B cell (primary cell): Measurements from ENCODE around the gene DIPK1B. TPM values are rescaled to one million over a fixed set of nuclear protein-coding genes. Genes with fewer than 3 reads are reported as not detected.

Experiments used
- ATAC-seq: fragments of 200-7000 bp; cut with Tn5 transposase; one replicate; pipeline ENCODE4 v1.10.0; 2021; ENCODE audit warnings: low read depth, mild to moderate bottlenecking, moderate number of reproducible peaks, moderate library complexity
- CTCF ChIA-PET: fragments of 350-600 bp; sonication (Branson Sonifier 250); formaldehyde crosslinking; loops from one replicate; lab custom pipeline; 2021; ENCODE audit warnings: antibody characterized with exemption, inconsistent platforms; lab: Charles Lee
- POLR2A ChIA-PET: fragments of 350-600 bp; sonication (Branson Sonifier 250); formaldehyde crosslinking; loops from one replicate; lab custom pipeline; 2021; ENCODE audit warnings: antibody characterized with exemption; lab: Charles Lee
- DNase-seq: peaks from one replicate; pipeline ENCODE4 v3.0.0; 2013
- H2AFZ ChIP-seq: 2 replicates; pipeline ENCODE4 v1.6.1; 2012; ENCODE audit warnings: mild to moderate bottlenecking, low read depth, low read length; ENCODE audit not compliant: insufficient read depth, poor library complexity, severe bottlenecking
- H3K27ac ChIP-seq, 2 donors: 1 replicate in 1 of 2; 2 replicates in 1 of 2; pipeline ENCODE4 v1.5.1; 2012 to 2013; ENCODE audit warnings: low read length in 2 of 2, mild to moderate bottlenecking in 2 of 2, moderate library complexity in 1 of 2
- H3K27me3 ChIP-seq, 4 experiments: fragments of 200-600 bp in 1 of 4; sonication (generic) in 1 of 4; replicated peaks in 1 of 4; 1 replicate in 2 of 4; 2 replicates in 2 of 4; pipeline versions ENCODE4 v1.6.1 to v1.7.0; 2013 to 2016; ENCODE audit warnings: low read length in 3 of 4, mild to moderate bottlenecking in 2 of 4, mixed read lengths in 1 of 4, moderate library complexity in 1 of 4; ENCODE audit not compliant: insufficient read depth in 4 of 4, control insufficient read depth in 3 of 4; ENCODE audit errors: control extremely low read depth in 1 of 4
- H3K36me3 ChIP-seq, 2 experiments: replicated peaks in 1 of 2; 1 replicate in 1 of 2; 2 replicates in 1 of 2; pipeline versions ENCODE4 v1.6.1 to v1.7.1; 2013; ENCODE audit warnings: low read length in 1 of 2; ENCODE audit not compliant: insufficient read depth in 2 of 2, control insufficient read depth in 1 of 2; ENCODE audit errors: control extremely low read depth in 1 of 2, extremely low read depth in 1 of 2
- H3K4me1 ChIP-seq, 2 donors: fragments of 200-600 bp in 1 of 2; sonication (generic) in 1 of 2; 1 replicate in 1 of 2; 2 replicates in 1 of 2; pipeline versions ENCODE4 v1.5.1 to v1.6.1; 2013 to 2017; ENCODE audit warnings: low read length in 2 of 2; ENCODE audit not compliant: control insufficient read depth in 2 of 2, insufficient read depth in 2 of 2
- H3K4me2 ChIP-seq: replicated peaks from 2 replicates; pipeline ENCODE3; 2012; ENCODE audit warnings: mild to moderate bottlenecking, low read depth, low read length; ENCODE audit not compliant: poor library complexity, severe bottlenecking
- H3K4me3 ChIP-seq, 5 experiments: fragments of 200-600 bp in 1 of 5; sonication (generic) in 1 of 5; 1 replicate in 3 of 5; 2 replicates in 2 of 5; pipeline versions ENCODE4 v1.5.1 to v1.7.0; 2011 to 2016; ENCODE audit warnings: low read length in 4 of 5, mild to moderate bottlenecking in 4 of 5, low read depth in 2 of 5, control low read depth in 1 of 5, moderate library complexity in 1 of 5; ENCODE audit not compliant: insufficient read depth in 1 of 5; ENCODE audit errors: control extremely low read depth in 1 of 5, extremely low read depth in 1 of 5
- H3K79me2 ChIP-seq: fragments of 200-600 bp; sonication (generic); one replicate; pipeline ENCODE4 v1.6.0; 2016; ENCODE audit warnings: low read length; ENCODE audit not compliant: control insufficient read depth, insufficient read depth
- H3K9ac ChIP-seq: fragments of 200-600 bp; sonication (generic); 2 replicates; pipeline ENCODE4 v1.6.1; 2017; ENCODE audit warnings: mild to moderate bottlenecking, low read length, moderate library complexity
- H3K9me3 ChIP-seq, 3 donors: one replicate each; pipeline versions ENCODE4 v1.6.1 to v1.7.1; 2013; ENCODE audit warnings: low read length in 2 of 3; ENCODE audit not compliant: control insufficient read depth in 2 of 3, insufficient read depth in 1 of 3; ENCODE audit errors: control extremely low read depth in 1 of 3
- H4K20me1 ChIP-seq: 2 replicates; pipeline ENCODE4 v1.6.0; 2012; ENCODE audit warnings: mild to moderate bottlenecking, low read length; ENCODE audit not compliant: insufficient read depth, control insufficient read depth, poor library complexity, severe bottlenecking
- H3K27ac Mint-ChIP-seq: one replicate; pipeline ENCODE4 v1.8.0; 2021; ENCODE audit warnings: mixed read lengths
- H3K27me3 Mint-ChIP-seq: one replicate; pipeline ENCODE4 v1.8.0; 2021; ENCODE audit warnings: mixed read lengths
- H3K4me1 Mint-ChIP-seq: one replicate; pipeline ENCODE4 v1.8.0; 2021; ENCODE audit warnings: mixed read lengths
- H3K4me3 Mint-ChIP-seq: one replicate; pipeline ENCODE4 v1.8.0; 2021; ENCODE audit warnings: mixed read lengths
- H3K9me3 Mint-ChIP-seq: one replicate; pipeline ENCODE4 v1.8.0; 2022; ENCODE audit warnings: mixed read lengths; ENCODE audit not compliant: insufficient read depth
- EZH2 ChIP-seq: IDR thresholded peaks from 2 replicates; pipeline ENCODE4 v1.6.1; 2012; ENCODE audit warnings: borderline replicate concordance, low read depth, mild to moderate bottlenecking, moderate library complexity, low read length; ENCODE audit not compliant: insufficient read depth, poor library complexity, severe bottlenecking
- WGBS: methylation state at CpG from one replicate; pipeline ENCODE4 v1.1.5; 2013; ENCODE audit warnings: missing lambda C conversion rate; ENCODE audit not compliant: insufficient coverage; 5-methylcytosine and 5-hydroxymethylcytosine counted together
- intact Hi-C: fragments of 100-400 bp; cut with micrococcal nuclease; formaldehyde crosslinking; loops from one replicate; pipeline ENCODE4 v1.10.0; 2022
- polyA plus RNA-seq: library from polyadenylated mRNA; depleted of rRNA; stranded (reverse); fragments of >200 nt; gene quantifications from 2 replicates; pipeline ENCODE4 v1.2.3, GENCODE V29; 2012
- total RNA-seq, 2 donors: library from RNA; stranded (reverse); fragments of 120-200 nt in 1 of 2; gene quantifications; 1 replicate in 1 of 2; 2 replicates in 1 of 2; pipeline versions ENCODE4 v1.2.3 to v1.2.4, GENCODE V29; 2013 to 2022
- TF ChIP-seq, protein P1 (sequence below): fragments of 200-600 bp; IDR thresholded peaks from one replicate; pipeline ENCODE4 v1.8.0; 2022; ENCODE audit warnings: antibody characterized with exemption, mild to moderate bottlenecking

The DIPK1B gene
- total and polyA plus RNA-seq, 2 donors (not counting 1 experiment from before 2014, with no cell fraction given) = 9.6 TPM

DNA sequence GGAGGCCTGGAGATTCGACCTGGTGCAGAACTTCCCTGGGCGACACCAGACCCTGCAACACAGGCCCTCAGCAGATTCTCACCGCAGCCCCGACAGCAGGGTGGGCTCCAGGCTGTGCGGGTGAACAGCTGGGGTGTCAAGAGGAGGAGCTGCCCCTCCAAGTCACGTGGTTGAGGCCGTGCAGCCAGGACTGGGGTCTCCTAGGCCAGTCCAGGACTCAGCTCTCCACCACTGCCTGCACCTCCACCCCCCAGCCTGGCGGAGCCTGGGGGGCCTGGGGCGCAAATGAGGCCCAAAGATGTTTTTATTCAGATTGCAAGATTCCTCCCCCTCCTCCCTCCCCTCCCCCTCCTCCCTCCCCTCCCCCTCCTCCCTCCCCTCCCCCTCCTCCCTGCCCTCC lies 15.9 kb upstream of the DIPK1B start:
- Mint-ChIP-seq H3K4me1 (peaks cover 22% of the 10 kb centered on the region), H3K4me3 (no peak overlapping the region), H3K9me3 (no peaks in the 10 kb centered on the region), H3K27me3 (peaks cover 11% of the 10 kb centered on the region), H3K27ac (no peak overlapping the region)
- Histone ChIP-seq H3K9ac (no peak overlapping the region), H3K27me3 (peaks cover 0 to 34% (median 7%) of the 10 kb centered on the region in 4 experiments), H3K4me1 (peaks cover 21 to 37% of the 10 kb centered on the region in 2 donors), H3K4me3 (no peak overlapping the region), H3K9me3 (peaks cover 0 to 4% (median 0%) of the 10 kb centered on the region in 3 donors), H3K79me2 (no peaks in the 10 kb centered on the region), H2AFZ (no peak overlapping the region), H3K4me2 (no peak overlapping the region), H4K20me1 (no peaks in the 10 kb centered on the region), H3K27ac (no peak overlapping the region), H3K36me3 (no peaks in the 10 kb centered on the region)
- no peak for ATAC-seq
- ChIA-PET CTCF (interaction anchor here (1.4 kb wide), 1 partner anchor 25 kb away, joined by 5 read pairs; no protein-coding TSS in a partner anchor), POLR2A (interaction anchor here (0.5 kb wide), 1 partner anchor 25 kb away, joined by 15 read pairs; no protein-coding TSS in a partner anchor)
- intact Hi-C loops = no loop called here
- 77% methylated on average over 7 of the region's 9 CpGs for WGBS
- DNase-seq = no peak
- TF ChIP-seq EZH2 = no peak

DNA sequence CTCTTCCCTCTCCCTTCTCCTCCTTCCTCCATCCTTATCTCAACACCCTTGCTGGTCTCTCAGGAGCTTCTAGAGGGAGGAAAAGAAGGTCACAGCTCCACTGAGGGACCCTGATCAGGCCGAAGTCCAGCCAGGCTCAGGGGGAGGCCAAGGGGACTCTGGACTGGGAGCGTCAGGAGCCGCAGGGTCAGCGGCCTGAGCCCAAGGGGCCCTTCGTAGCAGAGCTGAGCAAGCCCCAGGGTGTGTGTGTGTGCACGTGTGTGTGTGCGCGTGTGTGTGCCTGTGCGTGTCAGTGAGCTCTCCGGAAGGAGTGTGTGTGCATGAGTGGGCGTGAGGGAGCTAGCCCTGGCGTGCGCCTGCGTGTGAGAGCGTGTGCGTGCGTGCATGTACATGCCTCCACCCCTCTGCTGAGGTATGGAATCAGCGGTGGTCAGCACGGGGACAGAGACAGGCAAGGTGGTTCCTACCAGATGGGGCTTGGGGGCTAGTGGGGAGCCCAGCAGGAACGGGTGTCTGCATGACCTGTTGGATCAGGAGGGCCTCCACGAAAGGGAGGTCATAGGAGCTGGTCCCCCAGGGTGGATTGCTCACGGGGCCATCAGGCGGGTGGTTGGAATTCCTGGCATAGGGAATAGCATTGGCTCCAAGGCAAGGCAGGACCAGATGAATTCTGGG lies 15.1 kb upstream of the DIPK1B start:
- H3K27me3 Mint-ChIP-seq = peaks cover 11% of the 10 kb centered on the region
- H3K4me3 Mint-ChIP-seq = no peak overlapping the region
- Histone ChIP-seq H3K4me3 (no peak overlapping the region), H3K79me2 (no peaks in the 10 kb centered on the region), H3K36me3 (no peaks in the 10 kb centered on the region), H3K27ac (no peak overlapping the region), H4K20me1 (no peaks in the 10 kb centered on the region), H3K9me3 (peaks cover 0 to 4% (median 0%) of the 10 kb centered on the region in 3 donors), H3K27me3 (peaks cover 0 to 34% (median 7%) of the 10 kb centered on the region in 4 experiments), H3K4me1 (peaks cover 24 to 43% of the 10 kb centered on the region in 2 donors), H3K4me2 (no peak overlapping the region), H2AFZ (no peak overlapping the region), H3K9ac (no peak overlapping the region)
- ChIA-PET POLR2A (no interaction called here), CTCF (interaction anchor here (1.4 kb wide), 1 partner anchor 25 kb away, joined by 5 read pairs; no protein-coding TSS in a partner anchor)
- H3K4me1 Mint-ChIP-seq = peaks cover 28% of the 10 kb centered on the region
- peak overlapping the region; percentile 50 for H3K27ac Mint-ChIP-seq
- H3K9me3 Mint-ChIP-seq = no peaks in the 10 kb centered on the region
- TF ChIP-seq EZH2 = no peak
- TF ChIP-seq, protein P1, sequence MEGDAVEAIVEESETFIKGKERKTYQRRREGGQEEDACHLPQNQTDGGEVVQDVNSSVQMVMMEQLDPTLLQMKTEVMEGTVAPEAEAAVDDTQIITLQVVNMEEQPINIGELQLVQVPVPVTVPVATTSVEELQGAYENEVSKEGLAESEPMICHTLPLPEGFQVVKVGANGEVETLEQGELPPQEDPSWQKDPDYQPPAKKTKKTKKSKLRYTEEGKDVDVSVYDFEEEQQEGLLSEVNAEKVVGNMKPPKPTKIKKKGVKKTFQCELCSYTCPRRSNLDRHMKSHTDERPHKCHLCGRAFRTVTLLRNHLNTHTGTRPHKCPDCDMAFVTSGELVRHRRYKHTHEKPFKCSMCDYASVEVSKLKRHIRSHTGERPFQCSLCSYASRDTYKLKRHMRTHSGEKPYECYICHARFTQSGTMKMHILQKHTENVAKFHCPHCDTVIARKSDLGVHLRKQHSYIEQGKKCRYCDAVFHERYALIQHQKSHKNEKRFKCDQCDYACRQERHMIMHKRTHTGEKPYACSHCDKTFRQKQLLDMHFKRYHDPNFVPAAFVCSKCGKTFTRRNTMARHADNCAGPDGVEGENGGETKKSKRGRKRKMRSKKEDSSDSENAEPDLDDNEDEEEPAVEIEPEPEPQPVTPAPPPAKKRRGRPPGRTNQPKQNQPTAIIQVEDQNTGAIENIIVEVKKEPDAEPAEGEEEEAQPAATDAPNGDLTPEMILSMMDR = no peak
- intact Hi-C loops = no loop called here
- DNase-seq (no peak), ATAC-seq (no peak)
- 94% methylated on average over 23 of the region's 23 CpGs for WGBS
